SH-SY5Y (cell line): ENCODE measurements around the gene C2CD2L.

Experiments used
- GATA2 ChIP-seq: IDR thresholded peaks from 2 replicates; pipeline ENCODE4 v1.6.1; 2011; ENCODE audit warnings: mild to moderate bottlenecking, low read depth, low read length
- GATA3 ChIP-seq: IDR thresholded peaks from 2 replicates; pipeline ENCODE4 v1.6.1; 2011; ENCODE audit warnings: low read depth, mild to moderate bottlenecking, low read length, moderate library complexity

GRCh38 chr11:119108857-119109221 lies 1.7 kb downstream of the C2CD2L start:
- TF ChIP-seq GATA2, result no peak
- TF ChIP-seq GATA3, result no peak
